Measurements from ENCODE around the gene ANKRD50.

Gene ANKRD50

DNA sequence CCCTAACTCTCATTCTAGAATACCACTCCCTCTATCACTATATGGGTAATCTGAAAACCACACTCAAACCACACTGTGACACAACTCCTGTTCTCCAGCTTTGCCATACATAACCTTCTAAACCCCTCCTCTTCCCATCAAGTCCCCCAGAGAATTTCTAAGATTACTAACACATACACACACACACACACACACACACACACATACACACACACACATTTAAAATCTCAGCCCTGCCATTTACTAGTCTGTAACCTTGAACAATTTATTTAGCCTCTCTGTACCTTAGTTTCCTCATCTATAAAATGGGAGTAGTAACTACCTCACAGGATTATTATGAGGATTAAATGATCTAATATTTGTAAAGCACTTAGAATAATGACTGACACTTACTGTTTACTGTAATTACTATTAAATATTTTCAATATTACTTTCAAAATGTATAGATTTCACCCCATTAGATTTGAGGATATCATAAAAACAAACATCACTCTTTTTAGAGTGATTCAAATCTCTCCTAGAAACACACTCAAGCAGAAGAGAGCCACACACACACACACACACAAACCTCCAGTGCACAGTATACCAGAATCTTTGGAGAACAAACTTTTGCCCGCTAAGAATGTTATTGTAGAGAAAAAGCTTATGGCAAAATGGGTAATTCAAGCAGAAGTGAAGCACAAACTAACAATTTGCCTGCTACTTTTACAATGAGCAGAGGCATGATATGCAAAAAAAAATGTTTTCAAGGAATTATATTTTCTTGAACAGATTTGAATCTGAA, 3.8 kb downstream of the ANKRD50 start:
- peaks cover 41% of the 10 kb centered on the region for H3K36me3 ChIP-seq (ENCODE audit: control insufficient read depth, insufficient read depth, low read length)
- H3K27me3 ChIP-seq (ENCODE audit: control insufficient read depth, insufficient read depth, low read length), result no peaks in the 10 kb centered on the region
- H3K4me1 ChIP-seq (ENCODE audit: control insufficient read depth, insufficient read depth, low read length), result peaks cover 39% of the 10 kb centered on the region
- no peak overlapping the region for H3K27ac ChIP-seq (ENCODE audit: low read depth, low read length)
- no peak overlapping the region for H3K9ac ChIP-seq (ENCODE audit: low read depth, low read length)
- peak overlapping the region; percentile 87 for H3K4me3 ChIP-seq (ENCODE audit: low read depth, low read length)
- no peaks in the 10 kb centered on the region for H3K9me3 ChIP-seq (ENCODE audit: control insufficient read depth, insufficient read depth, low read length)

GRCh38 chr4:124705393-124705792, 7.1 kb downstream of the ANKRD50 start:
- Histone ChIP-seq H3K27me3 (ENCODE audit: control insufficient read depth, insufficient read depth, low read length) (no peaks in the 10 kb centered on the region), H3K36me3 (ENCODE audit: control insufficient read depth, insufficient read depth, low read length) (peaks cover 44% of the 10 kb centered on the region), H3K27ac (ENCODE audit: low read depth, low read length) (no peak overlapping the region), H3K4me3 (ENCODE audit: low read depth, low read length) (no peak overlapping the region), H3K9me3 (ENCODE audit: control insufficient read depth, insufficient read depth, low read length) (no peaks in the 10 kb centered on the region), H3K9ac (ENCODE audit: low read depth, low read length) (no peak overlapping the region), H3K4me1 (ENCODE audit: control insufficient read depth, insufficient read depth, low read length) (peaks cover 28% of the 10 kb centered on the region)

GRCh38 chr4:124703154-124703553, 9.4 kb downstream of the ANKRD50 start:
- H3K27me3 ChIP-seq (ENCODE audit: control insufficient read depth, insufficient read depth, low read length), result no peaks in the 10 kb centered on the region
- H3K4me3 ChIP-seq (ENCODE audit: low read depth, low read length), result no peak overlapping the region
- no peaks in the 10 kb centered on the region for H3K9me3 ChIP-seq (ENCODE audit: control insufficient read depth, insufficient read depth, low read length)
- H3K27ac ChIP-seq (ENCODE audit: low read depth, low read length), result no peak overlapping the region
- peaks cover 54% of the 10 kb centered on the region for H3K36me3 ChIP-seq (ENCODE audit: control insufficient read depth, insufficient read depth, low read length)
- peaks cover 13% of the 10 kb centered on the region for H3K4me1 ChIP-seq (ENCODE audit: control insufficient read depth, insufficient read depth, low read length)
- H3K9ac ChIP-seq (ENCODE audit: low read depth, low read length), result no peak overlapping the region

DNA sequence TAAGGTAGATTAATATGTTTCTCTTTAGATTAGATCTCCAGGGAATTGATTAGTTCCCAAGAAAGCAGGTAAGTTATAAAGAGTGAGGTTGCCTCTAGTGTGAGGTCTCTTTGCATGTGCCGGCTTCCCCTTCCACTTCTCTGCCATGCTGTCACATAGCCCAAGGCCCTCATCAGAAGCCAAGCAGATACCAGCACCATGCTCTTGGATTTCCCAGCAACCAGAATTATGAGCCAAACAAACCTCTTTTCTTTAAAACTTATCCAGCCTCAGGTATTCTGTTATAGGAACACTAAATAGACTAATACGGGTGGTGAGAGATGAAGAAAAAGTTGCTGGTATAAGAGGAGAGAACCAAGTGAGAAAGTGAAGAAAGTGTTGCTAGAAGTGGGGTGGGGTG, 15.1 kb downstream of the ANKRD50 start:
- H3K4me3 ChIP-seq (ENCODE audit: low read depth, low read length), result no peak overlapping the region
- no peak overlapping the region for H3K9ac ChIP-seq (ENCODE audit: low read depth, low read length)
- H3K27me3 ChIP-seq (ENCODE audit: control insufficient read depth, insufficient read depth, low read length), result no peaks in the 10 kb centered on the region
- peaks cover 41% of the 10 kb centered on the region for H3K36me3 ChIP-seq (ENCODE audit: control insufficient read depth, insufficient read depth, low read length)
- peaks cover 16% of the 10 kb centered on the region for H3K4me1 ChIP-seq (ENCODE audit: control insufficient read depth, insufficient read depth, low read length)
- H3K9me3 ChIP-seq (ENCODE audit: control insufficient read depth, insufficient read depth, low read length), result 0 out of 2 replicates have a peak, but pooled peaks cover 7% of the 10 kb centered on the region
- H3K27ac ChIP-seq (ENCODE audit: low read depth, low read length), result no peak overlapping the region

DNA sequence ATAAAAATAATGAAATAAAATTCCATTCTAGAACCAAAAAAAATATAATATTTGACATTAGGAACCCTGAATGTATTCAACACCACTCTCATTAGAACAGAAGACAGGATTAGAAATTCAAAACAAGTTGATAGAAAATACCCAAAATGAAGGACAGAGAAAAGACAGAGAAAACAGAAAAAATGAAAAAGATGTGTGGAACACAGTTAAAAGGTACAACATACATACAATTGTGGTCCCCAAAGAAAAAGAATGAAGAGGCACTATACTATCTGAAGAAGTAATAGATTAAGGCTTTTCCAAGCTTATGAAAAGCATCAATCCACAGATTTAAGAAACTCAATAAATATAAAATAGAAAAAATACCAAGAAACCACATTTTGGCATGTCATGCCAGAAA, 16.4 kb downstream of the ANKRD50 start:
- H3K4me1 ChIP-seq (ENCODE audit: control insufficient read depth, insufficient read depth, low read length), result peaks cover 16% of the 10 kb centered on the region
- H3K9ac ChIP-seq (ENCODE audit: low read depth, low read length), result no peak overlapping the region
- 0 out of 2 replicates have a peak, but pooled peaks cover 7% of the 10 kb centered on the region for H3K9me3 ChIP-seq (ENCODE audit: control insufficient read depth, insufficient read depth, low read length)
- H3K27ac ChIP-seq (ENCODE audit: low read depth, low read length), result no peak overlapping the region
- no peaks in the 10 kb centered on the region for H3K27me3 ChIP-seq (ENCODE audit: control insufficient read depth, insufficient read depth, low read length)
- H3K4me3 ChIP-seq (ENCODE audit: low read depth, low read length), result no peak overlapping the region
- H3K36me3 ChIP-seq (ENCODE audit: control insufficient read depth, insufficient read depth, low read length), result peaks cover 41% of the 10 kb centered on the region

DNA sequence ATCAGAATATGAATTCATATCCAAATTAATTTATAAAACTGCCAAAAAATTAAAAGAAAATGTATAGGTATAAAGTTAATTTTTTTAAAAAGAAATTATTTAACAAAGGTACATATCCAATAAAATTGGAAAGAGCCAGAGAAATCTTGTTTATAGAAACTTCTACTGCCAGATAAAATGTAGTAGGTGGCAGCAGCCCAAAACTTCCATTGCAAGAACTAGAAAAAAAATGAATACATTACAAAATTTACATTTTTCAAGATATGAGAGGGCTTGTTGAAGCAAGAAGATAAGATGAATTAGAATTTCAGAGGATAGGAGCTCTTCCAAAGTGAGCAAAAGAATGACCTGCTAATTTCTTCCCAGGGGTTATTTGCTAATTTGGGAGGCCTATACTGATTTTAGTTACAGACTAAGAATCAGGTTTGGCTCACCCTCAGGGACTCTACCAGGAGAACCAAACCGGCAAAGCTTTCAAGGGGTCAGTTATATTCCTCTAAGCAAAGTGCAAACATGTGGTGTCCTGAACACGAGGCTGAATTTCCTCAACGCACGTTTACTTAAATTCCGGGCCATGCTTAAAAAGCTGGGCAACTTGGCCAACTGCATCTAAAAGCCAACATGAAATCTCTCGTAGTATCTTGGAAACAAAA, 17.5 kb downstream of the ANKRD50 start:
- Histone ChIP-seq H3K27me3 (ENCODE audit: control insufficient read depth, insufficient read depth, low read length) (no peaks in the 10 kb centered on the region), H3K4me1 (ENCODE audit: control insufficient read depth, insufficient read depth, low read length) (peaks cover 16% of the 10 kb centered on the region), H3K9me3 (ENCODE audit: control insufficient read depth, insufficient read depth, low read length) (0 out of 2 replicates have a peak, but pooled peaks cover 7% of the 10 kb centered on the region), H3K4me3 (ENCODE audit: low read depth, low read length) (no peak overlapping the region), H3K36me3 (ENCODE audit: control insufficient read depth, insufficient read depth, low read length) (peaks cover 33% of the 10 kb centered on the region), H3K27ac (ENCODE audit: low read depth, low read length) (peak overlapping the region; percentile 14), H3K9ac (ENCODE audit: low read depth, low read length) (no peak overlapping the region)

GRCh38 chr4:124694306-124694705, 18.2 kb downstream of the ANKRD50 start:
- Histone ChIP-seq H3K9ac (ENCODE audit: low read depth, low read length) (no peak overlapping the region), H3K4me1 (ENCODE audit: control insufficient read depth, insufficient read depth, low read length) (peaks cover 16% of the 10 kb centered on the region), H3K27me3 (ENCODE audit: control insufficient read depth, insufficient read depth, low read length) (no peaks in the 10 kb centered on the region), H3K36me3 (ENCODE audit: control insufficient read depth, insufficient read depth, low read length) (peaks cover 33% of the 10 kb centered on the region), H3K9me3 (ENCODE audit: control insufficient read depth, insufficient read depth, low read length) (0 out of 2 replicates have a peak, but pooled peaks cover 7% of the 10 kb centered on the region), H3K4me3 (ENCODE audit: low read depth, low read length) (no peak overlapping the region; the same call in 1 of the 2 replicates), H3K27ac (ENCODE audit: low read depth, low read length) (no peak overlapping the region)

DNA sequence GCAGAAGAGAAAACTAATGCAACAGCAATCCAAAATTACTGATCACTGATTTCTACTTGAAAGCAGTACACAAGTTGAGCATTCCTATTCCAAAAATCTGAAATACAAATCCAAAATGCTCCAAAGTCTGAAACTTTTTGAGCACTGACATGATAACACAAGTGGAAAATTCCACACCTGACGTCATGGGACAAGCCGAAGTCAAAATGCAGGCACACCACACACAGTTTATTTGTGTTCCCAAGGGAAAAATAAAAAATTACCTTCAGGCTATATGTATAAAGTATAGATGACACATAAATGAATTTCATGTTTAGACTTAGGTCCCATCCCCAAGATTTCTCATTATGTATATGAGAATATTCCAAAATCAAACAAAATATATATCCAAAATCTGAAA, 20.7 kb downstream of the ANKRD50 start:
- H3K9me3 ChIP-seq (ENCODE audit: control insufficient read depth, insufficient read depth, low read length), result 0 out of 2 replicates have a peak, but pooled peaks cover under 1% of the 10 kb centered on the region
- peaks cover 15% of the 10 kb centered on the region for H3K36me3 ChIP-seq (ENCODE audit: control insufficient read depth, insufficient read depth, low read length)
- H3K27ac ChIP-seq (ENCODE audit: low read depth, low read length), result no peak overlapping the region
- no peak overlapping the region for H3K4me3 ChIP-seq (ENCODE audit: low read depth, low read length)
- H3K9ac ChIP-seq (ENCODE audit: low read depth, low read length), result no peak overlapping the region
- peaks cover 25% of the 10 kb centered on the region for H3K4me1 ChIP-seq (ENCODE audit: control insufficient read depth, insufficient read depth, low read length)
- H3K27me3 ChIP-seq (ENCODE audit: control insufficient read depth, insufficient read depth, low read length), result no peaks in the 10 kb centered on the region

DNA sequence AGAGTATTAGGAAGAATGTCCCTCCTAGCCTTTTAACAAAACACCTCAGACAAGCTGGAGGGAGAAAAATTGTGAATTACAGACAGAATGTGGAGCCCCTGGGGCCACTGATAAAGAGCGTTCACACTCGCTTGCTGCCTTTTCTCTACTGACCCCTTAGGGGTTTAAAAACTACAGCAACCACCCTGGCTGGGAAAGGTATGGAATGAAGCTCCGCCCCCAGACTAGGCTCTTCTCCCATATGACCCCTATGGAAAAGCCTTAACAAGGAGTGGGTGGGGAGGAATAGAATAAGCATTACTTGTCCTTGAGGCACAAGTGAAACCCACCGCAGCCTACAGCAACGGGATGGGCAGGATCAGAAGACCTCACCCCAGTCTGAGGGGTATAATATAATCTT, 26.3 kb downstream of the ANKRD50 start:
- H3K4me3 ChIP-seq (ENCODE audit: low read depth, low read length), result no peak overlapping the region
- no peaks in the 10 kb centered on the region for H3K27me3 ChIP-seq (ENCODE audit: control insufficient read depth, insufficient read depth, low read length)
- peaks cover 8% of the 10 kb centered on the region; the same call in 1 of the 2 replicates for H3K36me3 ChIP-seq (ENCODE audit: control insufficient read depth, insufficient read depth, low read length)
- peak overlapping the region; percentile 70 for H3K27ac ChIP-seq (ENCODE audit: low read depth, low read length)
- H3K4me1 ChIP-seq (ENCODE audit: control insufficient read depth, insufficient read depth, low read length), result peaks cover 26% of the 10 kb centered on the region
- H3K9ac ChIP-seq (ENCODE audit: low read depth, low read length), result no peak overlapping the region
- no peaks in the 10 kb centered on the region for H3K9me3 ChIP-seq (ENCODE audit: control insufficient read depth, insufficient read depth, low read length)

DNA sequence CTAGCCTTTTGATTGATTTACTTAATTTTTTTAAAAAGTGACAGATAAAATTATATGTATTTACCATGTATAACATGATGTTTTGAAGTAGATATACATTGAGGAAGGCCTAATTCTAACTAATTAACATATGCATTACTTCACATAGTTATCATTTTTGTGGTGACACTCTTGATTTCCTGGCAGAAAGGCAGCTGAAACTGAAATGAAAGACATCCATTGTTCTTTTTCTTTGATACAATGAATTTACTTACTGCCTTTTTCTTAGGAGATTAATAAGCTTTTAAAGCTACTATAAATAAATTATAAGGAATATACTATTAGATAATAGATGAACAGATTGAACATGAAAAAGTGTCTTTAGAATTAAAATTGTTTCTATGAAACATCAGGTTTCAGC, 26.7 kb downstream of the ANKRD50 start:
- H3K4me1 ChIP-seq (ENCODE audit: control insufficient read depth, insufficient read depth, low read length), result peaks cover 26% of the 10 kb centered on the region
- peaks cover 8% of the 10 kb centered on the region; the same call in 1 of the 2 replicates for H3K36me3 ChIP-seq (ENCODE audit: control insufficient read depth, insufficient read depth, low read length)
- H3K27ac ChIP-seq (ENCODE audit: low read depth, low read length), result peak overlapping the region; percentile 70
- H3K27me3 ChIP-seq (ENCODE audit: control insufficient read depth, insufficient read depth, low read length), result no peaks in the 10 kb centered on the region
- no peak overlapping the region for H3K9ac ChIP-seq (ENCODE audit: low read depth, low read length)
- H3K9me3 ChIP-seq (ENCODE audit: control insufficient read depth, insufficient read depth, low read length), result no peaks in the 10 kb centered on the region
- H3K4me3 ChIP-seq (ENCODE audit: low read depth, low read length), result no peak overlapping the region

DNA sequence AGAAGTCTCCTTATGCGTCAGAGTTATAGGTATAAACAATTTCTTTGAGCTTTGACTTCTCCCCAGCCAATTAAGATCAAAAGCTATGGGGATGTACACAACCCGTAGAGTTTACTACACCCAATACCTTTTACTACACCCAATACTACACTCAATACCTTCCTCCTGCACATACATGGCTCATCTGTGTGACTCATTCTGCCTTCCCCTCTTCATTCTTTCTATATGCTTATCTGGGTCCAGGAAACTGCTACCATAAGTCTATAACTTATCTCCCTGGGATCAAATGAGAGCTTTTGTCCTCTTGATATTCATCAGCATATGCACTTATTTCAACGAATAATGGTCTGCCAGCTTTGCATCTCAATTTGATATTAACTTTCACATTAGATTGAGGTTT, 28.2 kb downstream of the ANKRD50 start:
- no peak overlapping the region for H3K4me3 ChIP-seq (ENCODE audit: low read depth, low read length)
- H3K36me3 ChIP-seq (ENCODE audit: control insufficient read depth, insufficient read depth, low read length), result 0 out of 2 replicates have a peak, but pooled peaks cover 7% of the 10 kb centered on the region
- no peaks in the 10 kb centered on the region for H3K27me3 ChIP-seq (ENCODE audit: control insufficient read depth, insufficient read depth, low read length)
- peaks cover 26% of the 10 kb centered on the region for H3K4me1 ChIP-seq (ENCODE audit: control insufficient read depth, insufficient read depth, low read length)
- no peaks in the 10 kb centered on the region for H3K9me3 ChIP-seq (ENCODE audit: control insufficient read depth, insufficient read depth, low read length)
- H3K27ac ChIP-seq (ENCODE audit: low read depth, low read length), result no peak overlapping the region
- no peak overlapping the region for H3K9ac ChIP-seq (ENCODE audit: low read depth, low read length)

All from HUES48 (cell line).